Measurements from ENCODE around the gene DRG2.

Gene DRG2, protein sequence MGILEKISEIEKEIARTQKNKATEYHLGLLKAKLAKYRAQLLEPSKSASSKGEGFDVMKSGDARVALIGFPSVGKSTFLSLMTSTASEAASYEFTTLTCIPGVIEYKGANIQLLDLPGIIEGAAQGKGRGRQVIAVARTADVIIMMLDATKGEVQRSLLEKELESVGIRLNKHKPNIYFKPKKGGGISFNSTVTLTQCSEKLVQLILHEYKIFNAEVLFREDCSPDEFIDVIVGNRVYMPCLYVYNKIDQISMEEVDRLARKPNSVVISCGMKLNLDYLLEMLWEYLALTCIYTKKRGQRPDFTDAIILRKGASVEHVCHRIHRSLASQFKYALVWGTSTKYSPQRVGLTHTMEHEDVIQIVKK

DNA sequence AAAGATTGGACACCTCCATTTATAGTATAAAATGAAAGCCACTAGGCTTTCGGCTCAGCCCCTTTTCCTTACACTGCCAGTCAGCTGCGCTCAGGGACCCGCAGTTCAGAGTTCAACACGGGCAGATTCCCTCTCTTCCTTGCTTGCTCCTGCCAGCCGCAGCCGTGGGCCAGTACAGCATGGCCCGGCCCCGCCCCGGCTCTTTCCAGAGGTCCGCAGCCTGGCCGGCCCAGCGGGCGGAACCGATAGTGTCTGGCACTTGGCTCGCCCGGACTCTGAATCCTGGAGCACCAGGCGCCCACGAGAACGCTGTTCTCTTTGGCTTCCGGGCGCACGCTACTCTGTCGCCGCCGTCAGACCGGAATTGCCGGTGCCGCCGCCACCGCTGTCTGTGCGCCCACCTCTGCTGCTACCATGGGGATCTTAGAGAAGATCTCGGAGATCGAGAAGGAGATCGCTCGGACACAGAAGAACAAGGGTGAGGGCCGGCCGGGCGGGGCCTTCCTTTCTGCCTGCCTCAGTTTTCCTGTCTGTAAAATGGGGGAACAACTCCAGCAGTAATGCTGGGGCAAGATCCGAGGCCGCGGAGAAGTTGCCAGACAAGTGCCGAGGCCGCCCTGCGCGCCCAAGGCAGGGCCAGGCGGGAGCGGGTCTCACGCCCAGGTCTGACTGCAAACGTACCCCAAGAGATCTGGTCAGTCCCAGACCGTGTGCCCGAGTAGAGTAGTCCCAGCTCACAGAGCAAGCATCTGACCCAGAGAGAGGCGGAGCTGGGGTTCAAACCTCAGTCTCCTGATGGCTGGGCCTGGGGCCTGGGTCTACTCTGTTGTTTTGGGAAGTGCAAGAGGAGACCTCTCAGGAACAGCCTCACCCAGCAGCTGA is at the start of gene DRG2:
TSS of gene DRG2 (plus strand) at position 339 of the 882 bp plus-strand sequence. CDS start at position 415, 76 bp downstream.
- ATAC-seq (ENCODE audit: insufficient read depth, low read depth) (peak; percentile 92), DNase-seq (peak; percentile 91)
- H3K4me3 ChIP-seq (ENCODE audit: low read depth in 1 of 2, low read length in 2 of 2) = peak within 1 kb of the TSS; percentile 90 to 96
- peaks cover 35% of the 10 kb centered on the region for H3K79me2 ChIP-seq (ENCODE audit: insufficient read depth, low read length)
- H3K4me1 ChIP-seq (ENCODE audit: insufficient read depth, low read length) = peaks cover 31% of the 10 kb centered on the region
- TF ChIP-seq CTCF (IDR thresholded peaks at IDR 0.05; ENCODE audit: borderline replicate concordance, extremely low read depth, low read length, poor library complexity, severe bottlenecking) (peak; percentile 16), EZH2 (IDR thresholded peaks at IDR 0.05; ENCODE audit: borderline replicate concordance, low read depth, low read length, severe bottlenecking) (no peak)
- H3K9ac ChIP-seq (ENCODE audit: low read depth, low read length) = peak within 1 kb of the TSS; percentile 83
- H4K20me1 ChIP-seq (ENCODE audit: insufficient read depth, low read length) = 0 out of 2 replicates have a peak, but pooled peaks cover 2% of the 10 kb centered on the region
- H3K27me3 ChIP-seq (ENCODE audit: insufficient read depth, low read length, poor library complexity) = no peaks in the 10 kb centered on the region
- H3K27ac ChIP-seq (ENCODE audit: low read length) = peak within 1 kb of the TSS; percentile 80
- H3K36me3 ChIP-seq (ENCODE audit: insufficient read depth, low read length) = peaks cover 17% of the 10 kb centered on the region
- peak within 1 kb of the TSS; percentile 91 for H3K4me2 ChIP-seq (ENCODE audit: insufficient read depth, low read length)
- no peaks in the 10 kb centered on the region for H3K9me3 ChIP-seq (ENCODE audit: insufficient read depth, low read length, severe bottlenecking)
- peak within 1 kb of the TSS; percentile 77 for H2AFZ ChIP-seq (ENCODE audit: low read depth, low read length)

- no peak for TF ChIP-seq EZH2 (IDR thresholded peaks at IDR 0.05; ENCODE audit: borderline replicate concordance, low read depth, low read length, severe bottlenecking)
- TF ChIP-seq CTCF (IDR thresholded peaks at IDR 0.05; ENCODE audit: borderline replicate concordance, extremely low read depth, low read length, poor library complexity, severe bottlenecking) = no peak
- Histone ChIP-seq H3K9me3 (ENCODE audit: insufficient read depth, low read length, severe bottlenecking) (no peaks in the 10 kb centered on the region), H3K4me3 (ENCODE audit: low read depth in 1 of 2, low read length in 2 of 2) (peak overlapping the region; percentile 58 to 88), H4K20me1 (ENCODE audit: insufficient read depth, low read length) (peaks cover 16% of the 10 kb centered on the region), H3K27ac (ENCODE audit: low read length) (peak overlapping the region; percentile 75), H3K36me3 (ENCODE audit: insufficient read depth, low read length) (peaks cover 9% of the 10 kb centered on the region), H2AFZ (ENCODE audit: low read depth, low read length) (peak overlapping the region; percentile 88), H3K27me3 (ENCODE audit: insufficient read depth, low read length, poor library complexity) (no peaks in the 10 kb centered on the region), H3K4me1 (ENCODE audit: insufficient read depth, low read length) (peaks cover 53% of the 10 kb centered on the region), H3K9ac (ENCODE audit: low read depth, low read length) (peak overlapping the region; percentile 65), H3K79me2 (ENCODE audit: insufficient read depth, low read length) (peaks cover 85% of the 10 kb centered on the region), H3K4me2 (ENCODE audit: insufficient read depth, low read length) (peak overlapping the region; percentile 95)
- ATAC-seq (ENCODE audit: insufficient read depth, low read depth) (no peak), DNase-seq (no peak)
These were observed 49.4 kb upstream of the DRG2 start for GRCh38 chr17:18038149-18038850.

DNA sequence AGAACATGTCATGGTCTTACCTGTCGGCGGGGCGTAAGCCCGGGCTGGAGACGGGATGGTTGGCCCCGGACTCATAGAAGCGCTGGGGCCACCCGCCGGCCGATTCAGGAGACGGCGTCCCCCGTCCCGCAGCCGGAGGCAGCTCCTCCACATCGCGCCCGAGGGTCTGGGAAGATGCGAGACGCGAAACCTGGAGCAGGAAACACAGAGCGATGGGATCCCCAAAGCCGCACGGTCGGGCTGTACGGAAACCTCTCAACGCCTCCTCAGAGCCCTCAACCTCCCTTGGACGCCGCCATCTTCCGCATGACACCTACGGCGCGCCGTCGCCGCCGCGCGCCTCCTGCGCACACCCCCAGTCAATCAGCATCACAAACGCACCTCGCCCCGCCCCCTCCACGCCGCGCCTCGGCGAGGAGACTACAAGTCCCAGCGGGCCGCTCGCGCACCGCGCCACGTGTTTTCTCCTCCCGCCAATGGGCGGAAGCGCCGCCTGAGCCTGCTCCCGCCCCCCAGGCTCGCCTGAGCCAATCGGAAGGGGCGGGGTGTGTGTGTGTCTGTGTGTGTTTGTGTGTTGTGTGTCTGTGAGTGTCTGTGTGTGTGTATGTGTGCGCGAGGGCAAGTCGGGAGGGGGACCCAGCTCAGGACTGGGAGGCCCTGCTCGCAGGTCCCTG is 48.8 kb upstream of the DRG2 start, which contains the start of the genes ATPAF2 and GID4:
TSS of gene ATPAF2 (minus strand) at position 308 of the 674 bp plus-strand sequence. CDS start at position 153, 155 bp downstream.
TSS of gene GID4 (plus strand) at position 548 of the 674 bp plus-strand sequence. CDS start at position 605, 57 bp downstream.
- peaks cover 86% of the 10 kb centered on the region for H3K79me2 ChIP-seq (ENCODE audit: insufficient read depth, low read length)
- no peaks in the 10 kb centered on the region for H3K27me3 ChIP-seq (ENCODE audit: insufficient read depth, low read length, poor library complexity)
- H3K9me3 ChIP-seq (ENCODE audit: insufficient read depth, low read length, severe bottlenecking) = no peaks in the 10 kb centered on the region
- peaks cover 16% of the 10 kb centered on the region for H4K20me1 ChIP-seq (ENCODE audit: insufficient read depth, low read length)
- H3K4me3 ChIP-seq (ENCODE audit: low read depth in 1 of 2, low read length in 2 of 2) = peak within 1 kb of the TSS; percentile 58 to 88
- DNase-seq = peak; percentile 100
- peak within 1 kb of the TSS; percentile 92 for H2AFZ ChIP-seq (ENCODE audit: low read depth, low read length)
- no peak for TF ChIP-seq EZH2 (IDR thresholded peaks at IDR 0.05; ENCODE audit: borderline replicate concordance, low read depth, low read length, severe bottlenecking)
- peak; percentile 27 for TF ChIP-seq CTCF (IDR thresholded peaks at IDR 0.05; ENCODE audit: borderline replicate concordance, extremely low read depth, low read length, poor library complexity, severe bottlenecking)
- peak; percentile 91 for ATAC-seq (ENCODE audit: insufficient read depth, low read depth)
- peak within 1 kb of the TSS; percentile 65 for H3K9ac ChIP-seq (ENCODE audit: low read depth, low read length)
- peaks cover 48% of the 10 kb centered on the region for H3K4me1 ChIP-seq (ENCODE audit: insufficient read depth, low read length)
- peaks cover 12% of the 10 kb centered on the region for H3K36me3 ChIP-seq (ENCODE audit: insufficient read depth, low read length)
- peak within 1 kb of the TSS; percentile 95 for H3K4me2 ChIP-seq (ENCODE audit: insufficient read depth, low read length)
- peak within 1 kb of the TSS; percentile 76 for H3K27ac ChIP-seq (ENCODE audit: low read length)
